ENCODE data around the gene OSCP1.
A peak's percentile ranks its signal among the peaks of the same experiment; 100 is the strongest.

The OSCP1 gene

GRCh38 chr1:36380782-36381181 lies 69.5 kb downstream of the OSCP1 start:
- DNase-seq, result no peak

GRCh38 chr1:36380143-36380619 lies 70.1 kb downstream of the OSCP1 start:
- no peak for DNase-seq

- DNase-seq, result no peak
These were observed 72.3 kb downstream of the OSCP1 start for GRCh38 chr1:36377791-36378492.

GRCh38 chr1:36372617-36373016 lies 77.6 kb downstream of the OSCP1 start:
- no peak for DNase-seq

- DNase-seq, result peak; percentile 20
These were observed 81.0 kb downstream of the OSCP1 start for GRCh38 chr1:36369061-36369861.

Measured in GOT3 (cell line).